ENCODE results near the gene PDE1A. TPM values are rescaled to one million over a fixed set of nuclear protein-coding genes. Genes with fewer than 3 reads are reported as not detected.
"Not testable (repeated sequence)": the region's sequence is repeated elsewhere in the genome, so short reads cannot be mapped to it uniquely, and the experiment has no call there.

The PDE1A gene
- total RNA-seq, 2 experiments from 2014 or later: not detected

GRCh38 chr2:182300608-182301007 lies 126.2 kb downstream of the PDE1A start:
- no peaks in the 10 kb centered on the region for H3K9me3 Mint-ChIP-seq (ENCODE audit: low read depth)
- ATAC-seq (no peak), DNase-seq (no peak)
- peaks cover 2% of the 10 kb centered on the region for H3K27me3 Mint-ChIP-seq
- no peak overlapping the region for H3K27ac Mint-ChIP-seq
- POLR2A ChIA-PET: no interaction called here
- no peaks in the 10 kb centered on the region for H3K4me1 Mint-ChIP-seq
- CTCF ChIA-PET: no interaction called here
- intact Hi-C loops (cut with DNase I, micrococcal nuclease): no loop called here
- no peak overlapping the region for H3K4me3 Mint-ChIP-seq
- H3K36me3 Mint-ChIP-seq (ENCODE audit: low read depth): no peaks in the 10 kb centered on the region

GRCh38 chr2:182299632-182300031 lies 127.2 kb downstream of the PDE1A start:
- Mint-ChIP-seq H3K27ac (no peak overlapping the region), H3K4me1 (no peaks in the 10 kb centered on the region), H3K27me3 (peaks cover 2% of the 10 kb centered on the region), H3K36me3 (ENCODE audit: low read depth) (no peaks in the 10 kb centered on the region), H3K4me3 (no peak overlapping the region), H3K9me3 (ENCODE audit: low read depth) (no peaks in the 10 kb centered on the region)
- ChIA-PET POLR2A (no interaction called here), CTCF (no interaction called here)
- ATAC-seq (no peak), DNase-seq (no peak)
- intact Hi-C loops (cut with DNase I, micrococcal nuclease): no loop called here

- no peak for ATAC-seq
- Mint-ChIP-seq H3K4me1 (no peaks in the 10 kb centered on the region), H3K36me3 (ENCODE audit: low read depth) (no peaks in the 10 kb centered on the region), H3K4me3 (no peak overlapping the region), H3K27me3 (peaks cover 5% of the 10 kb centered on the region), H3K9me3 (ENCODE audit: low read depth) (no peaks in the 10 kb centered on the region), H3K27ac (no peak overlapping the region)
- ChIA-PET CTCF (no interaction called here), POLR2A (no interaction called here)
- intact Hi-C loops (cut with DNase I, micrococcal nuclease): no loop called here
- no peak for DNase-seq
These were observed 128.4 kb downstream of the PDE1A start for GRCh38 chr2:182298456-182298855.

GRCh38 chr2:182291296-182291695 lies 135.5 kb downstream of the PDE1A start:
- ATAC-seq: no peak
- Mint-ChIP-seq H3K4me3 (no peak overlapping the region), H3K4me1 (no peaks in the 10 kb centered on the region), H3K27ac (no peak overlapping the region), H3K9me3 (ENCODE audit: low read depth) (no peaks in the 10 kb centered on the region), H3K27me3 (peaks cover 3% of the 10 kb centered on the region), H3K36me3 (ENCODE audit: low read depth) (no peaks in the 10 kb centered on the region)
- ChIA-PET POLR2A (no interaction called here), CTCF (no interaction called here)
- intact Hi-C loops (cut with DNase I, micrococcal nuclease): no loop called here
- DNase-seq: no peak

- H3K4me3 Mint-ChIP-seq: no peak overlapping the region
- intact Hi-C loops (cut with DNase I, micrococcal nuclease): no loop called here
- no peak overlapping the region for H3K27ac Mint-ChIP-seq
- no peak for ATAC-seq
- CTCF ChIA-PET: no interaction called here
- no peak for DNase-seq
- H3K4me1 Mint-ChIP-seq: no peaks in the 10 kb centered on the region
- POLR2A ChIA-PET: no interaction called here
- no peaks in the 10 kb centered on the region for H3K9me3 Mint-ChIP-seq (ENCODE audit: low read depth)
- H3K36me3 Mint-ChIP-seq (ENCODE audit: low read depth): no peaks in the 10 kb centered on the region
- H3K27me3 Mint-ChIP-seq: no peaks in the 10 kb centered on the region
These were observed 143.3 kb downstream of the PDE1A start for GRCh38 chr2:182283512-182283911.

- Mint-ChIP-seq H3K36me3 (ENCODE audit: low read depth) (no peaks in the 10 kb centered on the region), H3K27me3 (no peaks in the 10 kb centered on the region), H3K27ac (no peak overlapping the region), H3K4me3 (no peak overlapping the region), H3K9me3 (ENCODE audit: low read depth) (peaks cover 7% of the 10 kb centered on the region), H3K4me1 (no peaks in the 10 kb centered on the region)
- DNase-seq: no peak
- ChIA-PET CTCF (no interaction called here), POLR2A (no interaction called here)
- no peak for ATAC-seq
- intact Hi-C loops (cut with DNase I, micrococcal nuclease): no loop called here
These were observed 145.6 kb downstream of the PDE1A start for GRCh38 chr2:182281276-182281675.

- CTCF ChIA-PET: no interaction called here
- DNase-seq (no peak), ATAC-seq (no peak)
- H3K9me3 Mint-ChIP-seq (ENCODE audit: low read depth): peaks cover 9% of the 10 kb centered on the region
- H3K27ac Mint-ChIP-seq: no peak overlapping the region
- no peaks in the 10 kb centered on the region for H3K4me1 Mint-ChIP-seq
- POLR2A ChIA-PET: no interaction called here
- no peak overlapping the region for H3K4me3 Mint-ChIP-seq
- intact Hi-C loops (cut with DNase I, micrococcal nuclease): no loop called here
- no peaks in the 10 kb centered on the region for H3K27me3 Mint-ChIP-seq
- H3K36me3 Mint-ChIP-seq (ENCODE audit: low read depth): no peaks in the 10 kb centered on the region
These were observed 146.7 kb downstream of the PDE1A start for GRCh38 chr2:182280118-182280517.

GRCh38 chr2:182276662-182277061 lies 150.2 kb downstream of the PDE1A start:
- H3K9me3 Mint-ChIP-seq (ENCODE audit: low read depth); POLR2A ChIA-PET; CTCF ChIA-PET; H3K27me3 Mint-ChIP-seq; H3K4me1 Mint-ChIP-seq; intact Hi-C loops (cut with DNase I, micrococcal nuclease); ATAC-seq; DNase-seq; H3K27ac Mint-ChIP-seq; H3K36me3 Mint-ChIP-seq (ENCODE audit: low read depth); H3K4me3 Mint-ChIP-seq: not testable (repeated sequence)

- intact Hi-C loops (cut with DNase I, micrococcal nuclease): no loop called here
- Mint-ChIP-seq H3K9me3 (ENCODE audit: low read depth) (no peaks in the 10 kb centered on the region), H3K27ac (no peak overlapping the region), H3K4me1 (no peaks in the 10 kb centered on the region), H3K27me3 (no peaks in the 10 kb centered on the region), H3K36me3 (ENCODE audit: low read depth) (no peaks in the 10 kb centered on the region), H3K4me3 (no peak overlapping the region)
- POLR2A ChIA-PET: no interaction called here
- ATAC-seq: no peak
- no peak for DNase-seq
- CTCF ChIA-PET: no interaction called here
These were observed 158.9 kb downstream of the PDE1A start for GRCh38 chr2:182267971-182268370.

GRCh38 chr2:182266909-182267308 lies 159.9 kb downstream of the PDE1A start:
- intact Hi-C loops (cut with DNase I, micrococcal nuclease): no loop called here
- no peaks in the 10 kb centered on the region for H3K9me3 Mint-ChIP-seq (ENCODE audit: low read depth)
- H3K36me3 Mint-ChIP-seq (ENCODE audit: low read depth): no peaks in the 10 kb centered on the region
- H3K4me3 Mint-ChIP-seq: no peak overlapping the region
- H3K27ac Mint-ChIP-seq: no peak overlapping the region
- CTCF ChIA-PET: no interaction called here
- POLR2A ChIA-PET: no interaction called here
- ATAC-seq: no peak
- no peaks in the 10 kb centered on the region for H3K27me3 Mint-ChIP-seq
- no peak for DNase-seq
- no peaks in the 10 kb centered on the region for H3K4me1 Mint-ChIP-seq

- Mint-ChIP-seq H3K27ac (no peak overlapping the region), H3K36me3 (ENCODE audit: low read depth) (no peaks in the 10 kb centered on the region), H3K27me3 (no peaks in the 10 kb centered on the region), H3K4me1 (no peaks in the 10 kb centered on the region), H3K4me3 (no peak overlapping the region), H3K9me3 (ENCODE audit: low read depth) (no peaks in the 10 kb centered on the region)
- ChIA-PET CTCF (no interaction called here), POLR2A (no interaction called here)
- no peak for ATAC-seq
- intact Hi-C loops (cut with DNase I, micrococcal nuclease): no loop called here
- no peak for DNase-seq
These were observed 161.1 kb downstream of the PDE1A start for GRCh38 chr2:182265718-182266117.

- ChIA-PET POLR2A (no interaction called here), CTCF (no interaction called here)
- Mint-ChIP-seq H3K27me3 (peaks cover under 1% of the 10 kb centered on the region), H3K4me3 (no peak overlapping the region), H3K9me3 (ENCODE audit: low read depth) (no peaks in the 10 kb centered on the region), H3K36me3 (ENCODE audit: low read depth) (no peaks in the 10 kb centered on the region), H3K27ac (no peak overlapping the region), H3K4me1 (no peaks in the 10 kb centered on the region)
- intact Hi-C loops (cut with DNase I, micrococcal nuclease): no loop called here
- no peak for ATAC-seq
- no peak for DNase-seq
These were observed 164.9 kb downstream of the PDE1A start for GRCh38 chr2:182261860-182262387.

GRCh38 chr2:182259629-182260150 lies 167.1 kb downstream of the PDE1A start:
- Mint-ChIP-seq H3K36me3 (ENCODE audit: low read depth) (no peaks in the 10 kb centered on the region), H3K27ac (no peak overlapping the region), H3K4me1 (no peaks in the 10 kb centered on the region), H3K27me3 (peaks cover 2% of the 10 kb centered on the region), H3K4me3 (no peak overlapping the region), H3K9me3 (ENCODE audit: low read depth) (no peaks in the 10 kb centered on the region)
- ChIA-PET CTCF (interaction anchor here (2.8 kb wide), 1 partner anchor 19 kb away, joined by 9 read pairs; no protein-coding TSS in a partner anchor), POLR2A (no interaction called here)
- intact Hi-C loops (cut with DNase I, micrococcal nuclease): no loop called here
- ATAC-seq (no peak), DNase-seq (no peak)
